Fibroblast of lung (primary cell): Measurements from ENCODE around the gene FAM110D. TPM values are rescaled to one million over a fixed set of nuclear protein-coding genes. Genes with fewer than 3 reads are reported as not detected.

Experiments
- DNase-seq, 2 donors: peaks; one replicate each; pipeline versions ENCODE4 v3.0.0 to v3.0.0-alpha.2; 2010; ENCODE audit warnings: low read depth in 2 of 2
- H2AFZ ChIP-seq: 2 replicates; pipeline ENCODE4 v1.5.1; 2012; ENCODE audit warnings: low read length, control low read depth, inconsistent platforms
- H3K27ac ChIP-seq: 2 replicates; pipeline ENCODE4 v1.5.1; 2011; ENCODE audit warnings: low read length, control low read depth; ENCODE audit not compliant: insufficient read depth
- H3K27me3 ChIP-seq: 2 replicates; pipeline ENCODE4 v1.5.1; 2011; ENCODE audit warnings: mild to moderate bottlenecking, low read length; ENCODE audit not compliant: control insufficient read depth, insufficient read depth
- H3K36me3 ChIP-seq: 2 replicates; pipeline ENCODE4 v1.5.1; 2011; ENCODE audit warnings: low read length; ENCODE audit not compliant: control insufficient read depth, insufficient read depth
- H3K4me1 ChIP-seq: 2 replicates; pipeline ENCODE4 v1.5.1; 2011; ENCODE audit warnings: low read length; ENCODE audit not compliant: control insufficient read depth, insufficient read depth; ENCODE audit errors: extremely low read depth
- H3K4me2 ChIP-seq: 2 replicates; pipeline ENCODE4 v1.5.1; 2011; ENCODE audit warnings: low read length, control low read depth; ENCODE audit not compliant: insufficient read depth; ENCODE audit errors: extremely low read depth
- H3K4me3 ChIP-seq, 4 experiments: fragments of 200-600 bp in 1 of 4; sonication (generic) in 1 of 4; replicated peaks in 1 of 4; 2 replicates each; pipeline ENCODE4 v1.5.1; 2011 to 2016; ENCODE audit warnings: low read length in 4 of 4, low read depth in 3 of 4, mild to moderate bottlenecking in 3 of 4, control low read depth in 2 of 4, inconsistent platforms in 1 of 4, mixed read lengths in 1 of 4; ENCODE audit not compliant: insufficient read depth in 1 of 4; ENCODE audit errors: control extremely low read depth in 1 of 4
- H3K79me2 ChIP-seq: 2 replicates; pipeline ENCODE4 v1.5.1; 2012; ENCODE audit warnings: mild to moderate bottlenecking, low read length, inconsistent platforms; ENCODE audit not compliant: control insufficient read depth, insufficient read depth
- H3K9ac ChIP-seq: 2 replicates; pipeline ENCODE4 v1.5.1; 2011; ENCODE audit warnings: mild to moderate bottlenecking, low read length, control low read depth; ENCODE audit not compliant: insufficient read depth
- H3K9me3 ChIP-seq: 2 replicates; pipeline ENCODE4 v1.5.1; 2012; ENCODE audit warnings: low read depth, low read length; ENCODE audit not compliant: control insufficient read depth, insufficient read depth
- H4K20me1 ChIP-seq: 2 replicates; pipeline ENCODE4 v1.5.1; 2011; ENCODE audit warnings: low read length; ENCODE audit not compliant: control insufficient read depth, insufficient read depth; ENCODE audit errors: extremely low read depth
- CTCF ChIP-seq, 2 donors: IDR thresholded peaks in 1 of 2; conservative IDR thresholded peaks in 1 of 2; 1 replicate in 1 of 2; 2 replicates in 1 of 2; pipeline ENCODE4 v1.5.1; 2011 to 2012; ENCODE audit warnings: low read length in 2 of 2, control low read depth in 1 of 2, inconsistent platforms in 1 of 2, low read depth in 1 of 2, mild to moderate bottlenecking in 1 of 2
- EZH2 ChIP-seq: IDR thresholded peaks from 2 replicates; pipeline ENCODE4 v1.5.1; 2012; ENCODE audit warnings: low read length, control low read depth, mild to moderate bottlenecking; ENCODE audit errors: missing control alignments
- polyA plus RNA-seq, 2 donors: library from polyadenylated mRNA; depleted of rRNA in 1 of 2; stranded (reverse) in 1 of 2; unstranded in 1 of 2; fragments of >200 nt; gene quantifications; 2 replicates each; pipeline ENCODE4 v1.2.1, GENCODE V29; 2011 to 2012; ENCODE audit warnings: missing spikeins in 1 of 2
- total RNA-seq: library from RNA; depleted of rRNA; stranded (reverse); fragments of >200 nt; gene quantifications from 2 replicates; pipeline ENCODE4 v1.2.1, GENCODE V29; 2014

FAM110D gene
- total and polyA plus RNA-seq, 2 donors (not counting 1 experiment from before 2014, with no cell fraction given): not detected

DNA sequence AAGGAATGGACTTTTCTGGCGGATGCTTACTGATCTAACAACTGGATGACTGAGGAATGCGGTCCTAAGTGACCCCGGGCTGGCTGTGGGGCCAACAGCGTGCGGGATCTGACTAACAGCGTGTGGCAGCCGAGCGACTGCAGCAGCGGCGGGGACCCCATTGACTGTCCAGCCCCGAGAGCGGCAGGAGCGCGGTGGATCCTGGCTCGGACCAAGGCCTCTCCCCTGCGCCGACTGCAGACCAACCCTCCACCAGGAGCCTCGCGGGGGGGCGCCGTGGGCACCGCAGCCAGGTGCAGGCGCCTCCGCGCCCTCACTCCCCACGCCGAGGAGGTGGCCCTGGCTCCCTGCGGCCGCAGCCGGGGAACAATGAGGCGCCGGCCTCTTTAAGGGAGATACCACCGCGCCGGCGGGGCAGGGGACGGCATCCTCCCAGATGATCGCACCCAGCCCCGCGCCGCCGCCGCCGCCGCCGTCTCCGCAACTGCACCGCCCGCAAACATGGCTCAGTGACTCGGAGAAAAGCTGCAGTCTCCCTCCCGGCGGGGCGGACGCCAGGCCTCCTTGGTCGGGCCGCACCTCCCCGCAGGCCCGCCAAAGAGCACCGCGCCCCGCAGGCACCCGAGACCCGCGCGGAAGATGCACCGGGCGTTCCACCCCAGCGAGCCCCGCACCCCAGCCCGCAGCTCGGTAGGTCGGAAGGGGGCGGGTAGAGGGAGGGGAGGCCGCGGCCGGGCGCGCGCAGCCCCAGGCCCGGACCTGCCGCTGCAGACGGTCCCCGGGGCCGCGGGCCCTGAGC is 47.9 kb upstream of the FAM110D start:
- TF ChIP-seq CTCF (conservative IDR thresholded peaks at IDR 0.05 in 1 of 2, IDR thresholded peaks at IDR 0.05 in 1 of 2; ENCODE audit: low read depth in 1 of 2, low read length in 2 of 2): no peak
- no peak for TF ChIP-seq EZH2
- Histone ChIP-seq H3K27me3 (no peaks in the 10 kb centered on the region), H3K79me2 (peaks cover 4% of the 10 kb centered on the region), H2AFZ (peak overlapping the region; percentile 72), H3K36me3 (no peaks in the 10 kb centered on the region), H3K27ac (peak overlapping the region; percentile 52), H4K20me1 (no peaks in the 10 kb centered on the region), H3K9ac (peak overlapping the region; percentile 64), H3K4me3 (peak overlapping the region; percentile 51 to 96 (median 70)), H3K4me2 (peak overlapping the region; percentile 82), H3K9me3 (no peaks in the 10 kb centered on the region), H3K4me1 (no peaks in the 10 kb centered on the region)
- DNase-seq: peak; percentile 63 to 68

- Histone ChIP-seq H3K27me3 (no peaks in the 10 kb centered on the region), H3K36me3 (no peaks in the 10 kb centered on the region), H3K9me3 (no peaks in the 10 kb centered on the region), H3K9ac (peak within 1 kb of the TSS; percentile 78), H3K4me1 (no peaks in the 10 kb centered on the region), H2AFZ (peak within 1 kb of the TSS; percentile 99), H3K4me2 (peak within 1 kb of the TSS; percentile 94), H3K4me3 (peak within 1 kb of the TSS; percentile 59 to 96 (median 88)), H3K27ac (peak within 1 kb of the TSS; percentile 62), H4K20me1 (no peaks in the 10 kb centered on the region), H3K79me2 (peaks cover 4% of the 10 kb centered on the region)
- DNase-seq: peak; percentile 96 to 97
- TF ChIP-seq CTCF (conservative IDR thresholded peaks at IDR 0.05 in 1 of 2, IDR thresholded peaks at IDR 0.05 in 1 of 2; ENCODE audit: low read depth in 1 of 2, low read length in 2 of 2) (no peak), EZH2 (no peak)
Observed at GRCh38 chr1:26111530-26112406, 47.1 kb upstream of the FAM110D start, which contains the start of gene PDIK1L. PDIK1L (plus strand) TSS chr1:26111824; CDS start chr1:26114309, 2,485 bp downstream.

DNA sequence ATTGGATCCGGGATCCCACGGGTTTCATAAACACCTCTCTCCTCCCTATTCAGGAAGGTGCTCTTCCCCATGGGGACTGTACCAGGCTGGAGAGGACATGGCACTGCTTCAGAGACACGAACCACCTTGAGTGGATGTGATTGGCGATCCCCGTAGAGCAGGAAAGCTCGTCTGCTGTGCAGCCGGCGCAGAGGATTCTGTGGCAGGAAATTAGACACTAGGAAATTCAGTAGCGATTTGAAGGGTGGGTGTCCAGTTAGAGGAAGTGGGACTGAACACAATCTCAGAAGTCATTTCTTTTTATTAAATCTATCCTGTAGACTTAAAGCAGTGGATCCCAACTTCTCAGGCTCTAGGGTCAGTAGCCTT is 46.5 kb upstream of the FAM110D start:
- Histone ChIP-seq H3K9me3 (no peaks in the 10 kb centered on the region), H3K27me3 (no peaks in the 10 kb centered on the region)

More for the DNA sequence above, 46.5 kb upstream of the FAM110D start:
- Histone ChIP-seq H3K79me2 (peaks cover 4% of the 10 kb centered on the region), H3K36me3 (no peaks in the 10 kb centered on the region), H3K4me1 (no peaks in the 10 kb centered on the region), H2AFZ (peak overlapping the region; percentile 99), H3K4me2 (peak overlapping the region; percentile 94), H4K20me1 (no peaks in the 10 kb centered on the region), H3K4me3 (peak overlapping the region; percentile 59 to 96 (median 78)), H3K9ac (peak overlapping the region; percentile 78), H3K27ac (no peak overlapping the region)
- DNase-seq: no peak
- TF ChIP-seq CTCF (conservative IDR thresholded peaks at IDR 0.05 in 1 of 2, IDR thresholded peaks at IDR 0.05 in 1 of 2; ENCODE audit: low read depth in 1 of 2, low read length in 2 of 2) (no peak), EZH2 (no peak)
